ENCODE results near the gene ZMYND8. TPM values are rescaled to one million over a fixed set of nuclear protein-coding genes. Genes with fewer than 3 reads are reported as not detected.
"Not testable (repeated sequence)": the region's sequence is repeated elsewhere in the genome, so short reads cannot be mapped to it uniquely, and the experiment has no call there.

The ZMYND8 gene
- polyA plus RNA-seq, 1 donor from 2014 or later: 16.8 TPM

GRCh38 chr20:47376096-47376643, 19.7 kb upstream of the ZMYND8 start:
- not testable (repeated sequence) for H3K27me3 ChIP-seq (ENCODE audit: insufficient read depth, low read depth, low read length); H3K9ac ChIP-seq (ENCODE audit: low read length); H4K20me1 ChIP-seq (ENCODE audit: insufficient read depth); H3F3A ChIP-seq (ENCODE audit: insufficient read depth, low read length, poor library complexity, severe bottlenecking); H3K79me2 ChIP-seq (replicated peaks; ENCODE audit: insufficient read depth, low read length); H3K4me2 ChIP-seq (ENCODE audit: low read length); H3K36me3 ChIP-seq (ENCODE audit: insufficient read depth, low read length); H3K27ac ChIP-seq (ENCODE audit: low read length); H3K9me3 ChIP-seq (ENCODE audit: low read length); H3K9me2 ChIP-seq (ENCODE audit: insufficient read depth, low read length); H3K4me3 ChIP-seq (ENCODE audit: low read length); H2AFZ ChIP-seq (ENCODE audit: low read depth, low read length)

- not testable (repeated sequence) for H3K4me2 ChIP-seq (ENCODE audit: low read length); H2AFZ ChIP-seq (ENCODE audit: low read depth, low read length); H3K4me3 ChIP-seq (ENCODE audit: low read length); H3K27ac ChIP-seq (ENCODE audit: low read length); H3F3A ChIP-seq (ENCODE audit: insufficient read depth, low read length, poor library complexity, severe bottlenecking); H3K36me3 ChIP-seq (ENCODE audit: insufficient read depth, low read length); H3K79me2 ChIP-seq (replicated peaks; ENCODE audit: insufficient read depth, low read length); H3K9me2 ChIP-seq (ENCODE audit: insufficient read depth, low read length); H3K9me3 ChIP-seq (ENCODE audit: low read length); H4K20me1 ChIP-seq (ENCODE audit: insufficient read depth); H3K9ac ChIP-seq (ENCODE audit: low read length); H3K27me3 ChIP-seq (ENCODE audit: insufficient read depth, low read depth, low read length)
These were observed 17.6 kb upstream of the ZMYND8 start for GRCh38 chr20:47374121-47374520.

GRCh38 chr20:47373206-47373733, 16.8 kb upstream of the ZMYND8 start:
- H3K27ac ChIP-seq (ENCODE audit: low read length): no peak overlapping the region

More at GRCh38 chr20:47373206-47373733, 16.8 kb upstream of the ZMYND8 start:
- Histone ChIP-seq H3K79me2 (replicated peaks; ENCODE audit: insufficient read depth, low read length) (no peaks in the 10 kb centered on the region), H3F3A (ENCODE audit: insufficient read depth, low read length, poor library complexity, severe bottlenecking) (no peaks in the 10 kb centered on the region), H3K36me3 (ENCODE audit: insufficient read depth, low read length) (no peaks in the 10 kb centered on the region), H4K20me1 (ENCODE audit: insufficient read depth) (no peaks in the 10 kb centered on the region), H3K4me2 (ENCODE audit: low read length) (no peak overlapping the region), H3K4me3 (ENCODE audit: low read length) (no peak overlapping the region), H3K27me3 (ENCODE audit: insufficient read depth, low read depth, low read length) (no peaks in the 10 kb centered on the region), H2AFZ (ENCODE audit: low read depth, low read length) (no peak overlapping the region), H3K9me2 (ENCODE audit: insufficient read depth, low read length) (no peaks in the 10 kb centered on the region), H3K9me3 (ENCODE audit: low read length) (no peaks in the 10 kb centered on the region), H3K9ac (ENCODE audit: low read length) (no peak overlapping the region)
- TF ChIP-seq MXI1 (conservative IDR thresholded peaks at IDR 0.05; ENCODE audit: poor library complexity, severe bottlenecking) (no peak), REST (IDR thresholded peaks at IDR 0.05; ENCODE audit: borderline replicate concordance) (no peak), EZH2 (IDR thresholded peaks at IDR 0.05; ENCODE audit: borderline replicate concordance, insufficient read depth, low read length, poor library complexity, severe bottlenecking) (no peak), SMC3 (conservative IDR thresholded peaks at IDR 0.05; ENCODE audit: poor library complexity) (no peak), EP300 (conservative IDR thresholded peaks at IDR 0.05; ENCODE audit: poor library complexity, severe bottlenecking) (no peak), TAF1 (IDR thresholded peaks at IDR 0.05; ENCODE audit: low read depth) (no peak)
